CD4-positive, alpha-beta T cell treated with Interferon gamma for 1 hour (primary cell): Measurements from ENCODE around the gene PFKM.

Experiments used
- DNase-seq: peaks from one replicate; pipeline ENCODE4 v3.0.0-alpha.2; 2020

The PFKM gene

GRCh38 chr12:48191096-48191495 lies 71.9 kb downstream of the PFKM start:
- DNase-seq = no peak

GRCh38 chr12:48192861-48193260 lies 73.7 kb downstream of the PFKM start:
- DNase-seq = no peak

GRCh38 chr12:48193623-48194022 lies 74.5 kb downstream of the PFKM start:
- DNase-seq = no peak

GRCh38 chr12:48194799-48195201 lies 75.6 kb downstream of the PFKM start:
- DNase-seq = no peak
